Kidney epithelial cell (primary cell): ENCODE measurements around the gene FRMPD2. TPM values are rescaled to one million over a fixed set of nuclear protein-coding genes. Genes with fewer than 3 reads are reported as not detected.

Experiments
- DNase-seq: peaks from one replicate; pipeline ENCODE4 v3.0.0-alpha.2; 2010; ENCODE audit warnings: low read depth
- H3K27me3 ChIP-seq: 2 replicates; pipeline ENCODE4 v1.6.0; 2011; ENCODE audit warnings: low read length; ENCODE audit not compliant: control insufficient read depth, insufficient read depth
- H3K36me3 ChIP-seq: 2 replicates; pipeline ENCODE4 v1.5.1; 2011; ENCODE audit warnings: low read length; ENCODE audit not compliant: control insufficient read depth, insufficient read depth
- H3K4me3 ChIP-seq: 2 replicates; pipeline ENCODE4 v1.5.1; 2011; ENCODE audit warnings: low read depth, mild to moderate bottlenecking, control low read depth, low read length
- total RNA-seq: library from RNA; depleted of rRNA; stranded (reverse); fragments of >200 nt; gene quantifications from 2 replicates; pipeline ENCODE4 v1.2.3, GENCODE V29; 2015
- TF ChIP-seq, protein P1 (sequence below): IDR thresholded peaks from 2 replicates; pipeline ENCODE4 v1.5.1; 2011; ENCODE audit warnings: mild to moderate bottlenecking, moderate library complexity, low read length, control low read depth, inconsistent platforms; ENCODE audit not compliant: insufficient read depth, poor library complexity, severe bottlenecking

Gene FRMPD2
- total RNA-seq, 1 donor from 2014 or later: 0.42 TPM

DNA sequence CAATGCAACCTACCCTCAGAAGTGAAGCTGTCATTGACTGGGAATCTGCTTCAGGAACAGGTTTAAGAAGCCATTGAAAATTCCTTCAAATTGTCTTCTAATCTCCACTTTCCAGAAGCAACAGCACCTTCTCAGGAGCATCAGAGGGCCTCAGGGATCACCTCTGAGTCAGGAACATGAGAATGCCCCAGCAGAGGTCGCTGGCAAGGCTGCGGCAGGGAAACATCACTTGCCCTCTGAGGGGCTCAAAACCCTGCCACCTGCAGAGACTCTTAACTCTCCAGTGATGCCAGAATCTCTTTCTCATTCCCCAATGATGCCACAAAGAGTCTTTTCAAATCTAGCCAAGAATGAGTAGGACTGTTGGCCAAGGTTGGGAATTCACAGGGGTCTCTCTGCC, 26.1 kb upstream of the FRMPD2 start:
- no peak overlapping the region for H3K4me3 ChIP-seq
- H3K27me3 ChIP-seq: no peaks in the 10 kb centered on the region
- no peak for DNase-seq
- H3K36me3 ChIP-seq: no peaks in the 10 kb centered on the region
- TF ChIP-seq, protein P1, sequence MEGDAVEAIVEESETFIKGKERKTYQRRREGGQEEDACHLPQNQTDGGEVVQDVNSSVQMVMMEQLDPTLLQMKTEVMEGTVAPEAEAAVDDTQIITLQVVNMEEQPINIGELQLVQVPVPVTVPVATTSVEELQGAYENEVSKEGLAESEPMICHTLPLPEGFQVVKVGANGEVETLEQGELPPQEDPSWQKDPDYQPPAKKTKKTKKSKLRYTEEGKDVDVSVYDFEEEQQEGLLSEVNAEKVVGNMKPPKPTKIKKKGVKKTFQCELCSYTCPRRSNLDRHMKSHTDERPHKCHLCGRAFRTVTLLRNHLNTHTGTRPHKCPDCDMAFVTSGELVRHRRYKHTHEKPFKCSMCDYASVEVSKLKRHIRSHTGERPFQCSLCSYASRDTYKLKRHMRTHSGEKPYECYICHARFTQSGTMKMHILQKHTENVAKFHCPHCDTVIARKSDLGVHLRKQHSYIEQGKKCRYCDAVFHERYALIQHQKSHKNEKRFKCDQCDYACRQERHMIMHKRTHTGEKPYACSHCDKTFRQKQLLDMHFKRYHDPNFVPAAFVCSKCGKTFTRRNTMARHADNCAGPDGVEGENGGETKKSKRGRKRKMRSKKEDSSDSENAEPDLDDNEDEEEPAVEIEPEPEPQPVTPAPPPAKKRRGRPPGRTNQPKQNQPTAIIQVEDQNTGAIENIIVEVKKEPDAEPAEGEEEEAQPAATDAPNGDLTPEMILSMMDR: no peak

GRCh38 chr10:48299692-48300091, 25.2 kb upstream of the FRMPD2 start:
- Histone ChIP-seq H3K27me3 (no peaks in the 10 kb centered on the region), H3K4me3 (no peak overlapping the region), H3K36me3 (no peaks in the 10 kb centered on the region)
- TF ChIP-seq, protein P1: no peak
- DNase-seq: no peak

DNA sequence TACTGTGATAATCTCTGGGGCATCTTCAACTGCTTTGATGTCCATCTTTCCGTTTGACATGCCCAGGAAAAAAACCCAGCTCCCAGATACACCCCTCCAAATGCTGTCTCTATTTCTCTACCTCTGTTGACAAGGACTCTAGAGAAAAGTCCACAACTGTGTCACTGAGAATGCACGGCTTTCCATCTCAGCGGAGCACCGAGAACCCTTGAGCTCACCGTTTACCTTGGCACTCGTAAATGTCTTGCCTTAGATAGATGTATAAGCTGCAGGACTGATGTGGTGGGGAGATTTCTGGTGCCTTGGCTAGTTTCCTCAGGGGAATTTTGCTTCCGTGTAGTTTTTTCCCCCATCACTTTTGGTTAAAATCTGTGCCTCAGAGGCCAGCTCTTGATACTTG, 24.6 kb upstream of the FRMPD2 start:
- H3K4me3 ChIP-seq: no peak overlapping the region
- no peaks in the 10 kb centered on the region for H3K36me3 ChIP-seq
- DNase-seq: no peak
- H3K27me3 ChIP-seq: no peaks in the 10 kb centered on the region
- TF ChIP-seq, protein P1: no peak

DNA sequence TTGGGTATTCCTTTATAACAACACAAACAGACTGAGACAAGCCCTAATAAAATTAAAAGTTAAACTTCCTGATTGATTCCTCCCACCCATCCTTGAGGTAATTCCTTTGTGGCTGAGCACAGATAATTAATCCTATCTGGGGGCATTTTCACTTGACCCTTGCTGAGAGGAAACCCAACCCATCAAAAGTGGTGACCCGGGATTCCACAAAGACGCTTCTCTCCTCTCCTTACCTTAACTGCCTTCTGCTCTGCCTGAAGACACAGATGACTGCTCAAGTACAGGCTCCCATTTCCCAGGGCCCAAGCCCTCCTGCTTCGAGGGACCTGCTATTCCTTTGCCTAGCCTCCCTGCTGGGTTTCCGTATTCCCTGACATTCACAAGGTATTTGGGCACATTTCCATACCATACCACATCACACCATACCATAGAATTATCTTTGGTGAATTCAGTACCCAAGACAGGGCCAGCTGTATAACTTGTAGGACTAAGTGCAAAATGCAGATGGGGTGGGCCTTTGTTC, 22.1 kb upstream of the FRMPD2 start:
- TF ChIP-seq, protein P1: no peak
- no peaks in the 10 kb centered on the region for H3K36me3 ChIP-seq
- H3K27me3 ChIP-seq: no peaks in the 10 kb centered on the region
- no peak for DNase-seq
- H3K4me3 ChIP-seq: no peak overlapping the region

GRCh38 chr10:48294431-48294830, 19.9 kb upstream of the FRMPD2 start:
- no peak for DNase-seq
- TF ChIP-seq, protein P1: no peak
- no peaks in the 10 kb centered on the region for H3K36me3 ChIP-seq
- H3K27me3 ChIP-seq: no peaks in the 10 kb centered on the region
- H3K4me3 ChIP-seq: no peak overlapping the region

DNA sequence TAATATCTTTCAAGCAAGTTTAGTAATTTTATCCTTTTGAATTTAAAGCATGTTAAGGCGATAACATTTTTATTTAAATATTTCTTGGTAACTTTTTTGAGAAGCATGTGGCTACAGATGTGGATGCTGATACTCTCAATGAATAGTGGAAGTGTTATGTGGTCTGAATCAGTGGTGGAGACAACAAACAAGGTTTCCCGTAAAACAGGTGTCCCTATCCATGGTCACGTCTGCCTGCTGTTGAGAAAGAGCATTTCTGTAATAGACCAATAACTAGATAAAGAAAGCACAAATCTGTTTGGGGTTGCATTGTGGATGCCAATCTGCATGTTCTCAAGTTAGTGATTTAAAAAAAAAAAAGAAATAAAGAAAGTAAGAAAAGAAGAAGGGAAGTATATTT, 18.1 kb upstream of the FRMPD2 start:
- H3K27me3 ChIP-seq: no peaks in the 10 kb centered on the region
- TF ChIP-seq, protein P1: no peak
- DNase-seq: no peak
- no peak overlapping the region for H3K4me3 ChIP-seq
- H3K36me3 ChIP-seq: no peaks in the 10 kb centered on the region
